Activated CD4-positive, alpha-beta T cell treated with anti-CD3 and anti-CD28 coated beads, Interleukin-2, amount 10 ng/mL, durations not matched to agents 24 days and 14 days (primary cell): ENCODE results near the gene UGT1A4. TPM values are rescaled to one million over a fixed set of nuclear protein-coding genes. Genes with fewer than 3 reads are reported as not detected.

Experiments
- DNase-seq: peaks from one replicate; pipeline ENCODE4 v3.0.0; 2022
- H3K27ac Mint-ChIP-seq: one replicate; pipeline ENCODE4 v1.8.0; 2022; ENCODE audit warnings: mild to moderate bottlenecking, mixed read lengths
- H3K27me3 Mint-ChIP-seq: one replicate; pipeline ENCODE4 v1.8.0; 2022; ENCODE audit warnings: mixed read lengths
- H3K36me3 Mint-ChIP-seq: one replicate; pipeline ENCODE4 v1.8.0; 2022; ENCODE audit warnings: low read depth, mild to moderate bottlenecking, mixed read lengths
- H3K4me1 Mint-ChIP-seq: one replicate; pipeline ENCODE4 v1.8.0; 2021; ENCODE audit warnings: mixed read lengths
- H3K4me3 Mint-ChIP-seq: one replicate; pipeline ENCODE4 v1.8.0; 2022; ENCODE audit warnings: mild to moderate bottlenecking, moderate library complexity, mixed read lengths
- H3K9me3 Mint-ChIP-seq: one replicate; pipeline ENCODE4 v1.8.0; 2021; ENCODE audit warnings: mixed read lengths
- intact Hi-C: fragments of 100-400 bp; cut with micrococcal nuclease; formaldehyde crosslinking; loops from one replicate; pipeline ENCODE4 v1.15.1; 2023
- total RNA-seq: library from RNA; stranded (reverse); gene quantifications from 2 replicates; pipeline ENCODE4 v1.2.3, GENCODE V29; 2022

The UGT1A4 gene
- not detected in 2 replicates for total RNA-seq

- intact Hi-C loops: no loop called here
- Mint-ChIP-seq H3K27ac (no peak within 1 kb of the TSS), H3K27me3 (peaks cover 16% of the 10 kb centered on the region), H3K36me3 (no peaks in the 10 kb centered on the region), H3K4me3 (no peak within 1 kb of the TSS), H3K9me3 (no peaks in the 10 kb centered on the region), H3K4me1 (no peaks in the 10 kb centered on the region)
- no peak for DNase-seq
Observed at GRCh38 chr2:233718552-233718951, at the start of gene UGT1A4. Gene UGT1A4 (plus strand): TSS chr2:233718736. CDS start chr2:233718821, 85 bp downstream.

- H3K27ac Mint-ChIP-seq: no peak within 1 kb of the TSS
- DNase-seq: no peak
- no peak within 1 kb of the TSS for H3K4me3 Mint-ChIP-seq
Observed at GRCh38 chr2:233671290-233672161, 47.0 kb upstream of the UGT1A4 start, which contains the start of gene UGT1A9. Gene UGT1A9 (plus strand): TSS chr2:233671898. CDS start chr2:233671935, 37 bp downstream.

GRCh38 chr2:233672886-233673285 lies 45.6 kb upstream of the UGT1A4 start:
- DNase-seq: no peak
- intact Hi-C loops: no loop called here
- Mint-ChIP-seq H3K27ac (no peak overlapping the region), H3K27me3 (peaks cover 18% of the 10 kb centered on the region), H3K36me3 (no peaks in the 10 kb centered on the region), H3K9me3 (peaks cover 10% of the 10 kb centered on the region), H3K4me3 (no peak overlapping the region), H3K4me1 (no peaks in the 10 kb centered on the region)

More at GRCh38 chr2:233671290-233672161, 47.0 kb upstream of the UGT1A4 start, which contains the start of gene UGT1A9:
- Mint-ChIP-seq H3K4me1 (no peaks in the 10 kb centered on the region), H3K27me3 (peaks cover 16% of the 10 kb centered on the region), H3K9me3 (peaks cover 10% of the 10 kb centered on the region), H3K36me3 (no peaks in the 10 kb centered on the region)
- intact Hi-C loops: no loop called here

GRCh38 chr2:233673896-233674295 lies 44.6 kb upstream of the UGT1A4 start:
- H3K4me3 Mint-ChIP-seq: no peak overlapping the region
- H3K9me3 Mint-ChIP-seq: peaks cover 3% of the 10 kb centered on the region
- no peaks in the 10 kb centered on the region for H3K36me3 Mint-ChIP-seq
- H3K27ac Mint-ChIP-seq: no peak overlapping the region
- no peaks in the 10 kb centered on the region for H3K4me1 Mint-ChIP-seq
- H3K27me3 Mint-ChIP-seq: peaks cover 17% of the 10 kb centered on the region
- intact Hi-C loops: no loop called here
- DNase-seq: no peak

- no peak for DNase-seq
- Mint-ChIP-seq H3K27me3 (peaks cover 18% of the 10 kb centered on the region), H3K4me3 (no peak overlapping the region), H3K27ac (no peak overlapping the region), H3K4me1 (no peaks in the 10 kb centered on the region), H3K9me3 (peaks cover 3% of the 10 kb centered on the region), H3K36me3 (no peaks in the 10 kb centered on the region)
- intact Hi-C loops: no loop called here
Observed at GRCh38 chr2:233674314-233674713, 44.2 kb upstream of the UGT1A4 start.

- H3K36me3 Mint-ChIP-seq: no peaks in the 10 kb centered on the region
- peaks cover 23% of the 10 kb centered on the region for H3K27me3 Mint-ChIP-seq
- H3K27ac Mint-ChIP-seq: no peak overlapping the region
- DNase-seq: no peak
- intact Hi-C loops: no loop called here
- no peaks in the 10 kb centered on the region for H3K4me1 Mint-ChIP-seq
- H3K4me3 Mint-ChIP-seq: no peak overlapping the region
- peaks cover 2% of the 10 kb centered on the region for H3K9me3 Mint-ChIP-seq
Observed at GRCh38 chr2:233674995-233675394, 43.5 kb upstream of the UGT1A4 start.

- Mint-ChIP-seq H3K4me3 (no peak overlapping the region), H3K4me1 (no peaks in the 10 kb centered on the region), H3K36me3 (no peaks in the 10 kb centered on the region), H3K9me3 (no peaks in the 10 kb centered on the region), H3K27ac (no peak overlapping the region), H3K27me3 (peaks cover 18% of the 10 kb centered on the region)
- DNase-seq: no peak
- intact Hi-C loops: no loop called here
Observed at GRCh38 chr2:233676046-233676445, 42.5 kb upstream of the UGT1A4 start.

- no peak for DNase-seq
- no peaks in the 10 kb centered on the region for H3K4me1 Mint-ChIP-seq
- no peak overlapping the region for H3K4me3 Mint-ChIP-seq
- H3K36me3 Mint-ChIP-seq: no peaks in the 10 kb centered on the region
- H3K27ac Mint-ChIP-seq: no peak overlapping the region
- intact Hi-C loops: no loop called here
- peaks cover 11% of the 10 kb centered on the region for H3K27me3 Mint-ChIP-seq
- H3K9me3 Mint-ChIP-seq: no peaks in the 10 kb centered on the region
Observed at GRCh38 chr2:233679196-233679595, 39.3 kb upstream of the UGT1A4 start.

GRCh38 chr2:233680361-233681045 lies 38.0 kb upstream of the UGT1A4 start:
- Mint-ChIP-seq H3K4me1 (no peaks in the 10 kb centered on the region), H3K27ac (no peak overlapping the region), H3K36me3 (no peaks in the 10 kb centered on the region), H3K9me3 (no peaks in the 10 kb centered on the region), H3K4me3 (no peak overlapping the region), H3K27me3 (peaks cover 14% of the 10 kb centered on the region)
- DNase-seq: no peak
- intact Hi-C loops: no loop called here

GRCh38 chr2:233681521-233682099 lies 36.9 kb upstream of the UGT1A4 start, which contains the start of gene UGT1A7:
Gene UGT1A7 (plus strand): TSS chr2:233681901. CDS start chr2:233681938, 37 bp downstream.
- Mint-ChIP-seq H3K27me3 (peaks cover 14% of the 10 kb centered on the region), H3K27ac (no peak within 1 kb of the TSS), H3K4me3 (no peak within 1 kb of the TSS), H3K4me1 (no peaks in the 10 kb centered on the region), H3K36me3 (no peaks in the 10 kb centered on the region), H3K9me3 (no peaks in the 10 kb centered on the region)
- intact Hi-C loops: no loop called here
- no peak for DNase-seq

- no peak overlapping the region for H3K27ac Mint-ChIP-seq
- H3K4me3 Mint-ChIP-seq: no peak overlapping the region
- H3K9me3 Mint-ChIP-seq: no peaks in the 10 kb centered on the region
- intact Hi-C loops: no loop called here
- H3K36me3 Mint-ChIP-seq: no peaks in the 10 kb centered on the region
- H3K4me1 Mint-ChIP-seq: no peaks in the 10 kb centered on the region
- no peak for DNase-seq
- peaks cover 21% of the 10 kb centered on the region for H3K27me3 Mint-ChIP-seq
Observed at GRCh38 chr2:233684640-233685039, 33.9 kb upstream of the UGT1A4 start.

- DNase-seq: no peak
- intact Hi-C loops: no loop called here
- Mint-ChIP-seq H3K27ac (no peak overlapping the region), H3K4me3 (no peak overlapping the region), H3K36me3 (no peaks in the 10 kb centered on the region), H3K27me3 (peaks cover 20% of the 10 kb centered on the region), H3K9me3 (no peaks in the 10 kb centered on the region), H3K4me1 (no peaks in the 10 kb centered on the region)
Observed at GRCh38 chr2:233686928-233687327, 31.6 kb upstream of the UGT1A4 start.

GRCh38 chr2:233688341-233688740 lies 30.2 kb upstream of the UGT1A4 start:
- Mint-ChIP-seq H3K36me3 (no peaks in the 10 kb centered on the region), H3K9me3 (no peaks in the 10 kb centered on the region), H3K4me3 (no peak overlapping the region), H3K27ac (no peak overlapping the region), H3K27me3 (peaks cover 20% of the 10 kb centered on the region), H3K4me1 (no peaks in the 10 kb centered on the region)
- DNase-seq: no peak
- intact Hi-C loops: no loop called here

- Mint-ChIP-seq H3K27me3 (peaks cover 24% of the 10 kb centered on the region), H3K4me3 (no peak overlapping the region), H3K36me3 (no peaks in the 10 kb centered on the region), H3K27ac (no peak overlapping the region), H3K9me3 (no peaks in the 10 kb centered on the region), H3K4me1 (no peaks in the 10 kb centered on the region)
- no peak for DNase-seq
- intact Hi-C loops: no loop called here
Observed at GRCh38 chr2:233689031-233689430, 29.5 kb upstream of the UGT1A4 start.
